Measurements from ENCODE around the gene MIEF1.
A peak's percentile ranks its signal among the peaks of the same experiment; 100 is the strongest.

MIEF1 gene

GRCh38 chr22:39536711-39537110, 34.6 kb downstream of the MIEF1 start:
- no peaks in the 10 kb centered on the region for H3K9me3 ChIP-seq (replicated peaks in 1 of 11)
- H3K9ac ChIP-seq: no peak overlapping the region
- TF ChIP-seq Cebpa-rat (IDR thresholded peaks at IDR 0.05): no peak
- H3K4me3 ChIP-seq: no peak overlapping the region
- peaks cover 0 to 4% (median 0%) of the 10 kb centered on the region in 11 experiments; a peak in 4 of 22 replicates for H4K20me1 ChIP-seq
- H3K36me3 ChIP-seq: no peaks in the 10 kb centered on the region; a peak in 1 of 22 replicates
- H3K27ac ChIP-seq: no peak overlapping the region
- no peaks in the 10 kb centered on the region for H3K27me3 ChIP-seq
- H3K4me2 ChIP-seq: no peak overlapping the region
- peaks cover 10 to 43% (median 33%) of the 10 kb centered on the region in 10 experiments for H3K4me1 ChIP-seq

- no peaks in the 10 kb centered on the region for H3K9me3 ChIP-seq (replicated peaks in 1 of 11)
- H3K4me1 ChIP-seq: peaks cover 8 to 43% (median 35%) of the 10 kb centered on the region in 10 experiments; a peak in 19 of 20 replicates
- TF ChIP-seq Cebpa-rat (IDR thresholded peaks at IDR 0.05): no peak
- no peaks in the 10 kb centered on the region; a peak in 1 of 22 replicates for H4K20me1 ChIP-seq
- H3K36me3 ChIP-seq: no peaks in the 10 kb centered on the region
- H3K4me2 ChIP-seq: no peak overlapping the region
- no peak overlapping the region for H3K4me3 ChIP-seq
- no peaks in the 10 kb centered on the region for H3K27me3 ChIP-seq
- no peak overlapping the region for H3K27ac ChIP-seq
- no peak overlapping the region for H3K9ac ChIP-seq
Measured at GRCh38 chr22:39537975-39538374, 35.9 kb downstream of the MIEF1 start.

- no peak overlapping the region for H3K9ac ChIP-seq
- peaks cover 18 to 49% (median 43%) of the 10 kb centered on the region in 10 experiments for H3K4me1 ChIP-seq
- peak overlapping the region in 10 of 11 experiments; percentile 1 to 66 (median 59); a peak in 20 of 22 replicates for H3K4me2 ChIP-seq
- H3K27ac ChIP-seq: no peak overlapping the region
- no peaks in the 10 kb centered on the region for H3K36me3 ChIP-seq
- no peak for TF ChIP-seq Cebpa-rat (IDR thresholded peaks at IDR 0.05)
- H4K20me1 ChIP-seq: peaks cover 0 to 30% (median 0%) of the 10 kb centered on the region in 11 experiments; a peak in 4 of 22 replicates
- peaks cover 0 to 4% (median 0%) of the 10 kb centered on the region in 11 experiments; a peak in 1 of 22 replicates for H3K27me3 ChIP-seq
- H3K9me3 ChIP-seq (replicated peaks in 1 of 11): no peaks in the 10 kb centered on the region
- no peak overlapping the region for H3K4me3 ChIP-seq
Measured at GRCh38 chr22:39543095-39543494, 41.0 kb downstream of the MIEF1 start.

- Histone ChIP-seq H3K27ac (no peak overlapping the region), H3K4me2 (peak overlapping the region in 10 of 11 experiments; percentile 2 to 84 (median 74); a peak in 19 of 22 replicates)
- TF ChIP-seq Cebpa-rat (IDR thresholded peaks at IDR 0.05): no peak
Measured at GRCh38 chr22:39545386-39546365, 43.6 kb downstream of the MIEF1 start.

GRCh38 chr22:39546889-39547586, 44.9 kb downstream of the MIEF1 start:
- Histone ChIP-seq H3K4me2 (peak overlapping the region; percentile 57 to 84 (median 73)), H4K20me1 (peaks cover 0 to 33% (median 0%) of the 10 kb centered on the region in 11 experiments; a peak in 5 of 22 replicates), H3K4me3 (no peak overlapping the region), H3K36me3 (no peaks in the 10 kb centered on the region), H3K27ac (no peak overlapping the region), H3K9me3 (replicated peaks in 1 of 11) (no peaks in the 10 kb centered on the region), H3K9ac (no peak overlapping the region), H3K27me3 (peaks cover 0 to 4% (median 0%) of the 10 kb centered on the region in 11 experiments; a peak in 1 of 22 replicates), H3K4me1 (peaks cover 18 to 57% (median 49%) of the 10 kb centered on the region in 10 experiments)
- TF ChIP-seq Cebpa-rat (IDR thresholded peaks at IDR 0.05): no peak

More at GRCh38 chr22:39545386-39546365, 43.6 kb downstream of the MIEF1 start:
- Histone ChIP-seq H3K4me3 (no peak overlapping the region), H3K36me3 (no peaks in the 10 kb centered on the region), H3K9me3 (replicated peaks in 1 of 11) (no peaks in the 10 kb centered on the region), H3K27me3 (peaks cover 0 to 4% (median 0%) of the 10 kb centered on the region in 11 experiments; a peak in 1 of 22 replicates), H4K20me1 (peaks cover 0 to 33% (median 0%) of the 10 kb centered on the region in 11 experiments; a peak in 5 of 22 replicates), H3K9ac (no peak overlapping the region), H3K4me1 (peaks cover 18 to 57% (median 48%) of the 10 kb centered on the region in 10 experiments)

GRCh38 chr22:39547587-39547947, 45.5 kb downstream of the MIEF1 start:
- H3K4me1 ChIP-seq: peaks cover 18 to 56% (median 49%) of the 10 kb centered on the region in 10 experiments
- H3K9me3 ChIP-seq (replicated peaks in 1 of 11): no peaks in the 10 kb centered on the region
- peak overlapping the region; percentile 57 to 84 (median 73); a peak in 20 of 22 replicates for H3K4me2 ChIP-seq
- no peaks in the 10 kb centered on the region for H3K36me3 ChIP-seq
- TF ChIP-seq Cebpa-rat (IDR thresholded peaks at IDR 0.05): no peak
- peaks cover 0 to 4% (median 0%) of the 10 kb centered on the region in 11 experiments; a peak in 1 of 22 replicates for H3K27me3 ChIP-seq
- no peak overlapping the region for H3K9ac ChIP-seq
- H4K20me1 ChIP-seq: peaks cover 0 to 33% (median 0%) of the 10 kb centered on the region in 11 experiments; a peak in 5 of 22 replicates
- H3K4me3 ChIP-seq: no peak overlapping the region
- H3K27ac ChIP-seq: no peak overlapping the region

GRCh38 chr22:39553429-39553828, 51.3 kb downstream of the MIEF1 start:
- H3K4me2 ChIP-seq: no peak overlapping the region
- H3K36me3 ChIP-seq: no peaks in the 10 kb centered on the region
- H3K9me3 ChIP-seq (replicated peaks in 1 of 11): no peaks in the 10 kb centered on the region
- peaks cover 0 to 10% (median 6%) of the 10 kb centered on the region in 10 experiments; a peak in 13 of 20 replicates for H3K4me1 ChIP-seq
- peaks cover 0 to 42% (median 7%) of the 10 kb centered on the region in 11 experiments; a peak in 12 of 22 replicates for H4K20me1 ChIP-seq
- no peak for TF ChIP-seq Cebpa-rat (IDR thresholded peaks at IDR 0.05)
- no peak overlapping the region for H3K9ac ChIP-seq
- peaks cover 33 to 43% (median 36%) of the 10 kb centered on the region in 11 experiments for H3K27me3 ChIP-seq
- H3K27ac ChIP-seq: no peak overlapping the region
- no peak overlapping the region for H3K4me3 ChIP-seq

- Histone ChIP-seq H4K20me1 (peaks cover 0 to 49% (median 7%) of the 10 kb centered on the region in 11 experiments; a peak in 12 of 22 replicates), H3K4me1 (peaks cover 0 to 11% (median 4%) of the 10 kb centered on the region in 10 experiments; a peak in 7 of 20 replicates), H3K4me3 (no peak overlapping the region), H3K4me2 (no peak overlapping the region), H3K27me3 (peaks cover 40 to 50% (median 43%) of the 10 kb centered on the region in 11 experiments), H3K36me3 (no peaks in the 10 kb centered on the region), H3K9ac (no peak overlapping the region), H3K9me3 (replicated peaks in 1 of 11) (no peaks in the 10 kb centered on the region), H3K27ac (no peak overlapping the region)
- no peak for TF ChIP-seq Cebpa-rat (IDR thresholded peaks at IDR 0.05)
Measured at GRCh38 chr22:39554151-39554550, 52.1 kb downstream of the MIEF1 start.
